A673 (cell line): ENCODE measurements around the gene AGBL3. TPM values are rescaled to one million over a fixed set of nuclear protein-coding genes. Genes with fewer than 3 reads are reported as not detected.

Source experiments
- BruUV-seq: library from RNA; stranded (reverse); fragments of 400-500 nt; replicated peaks from 2 replicates; lab custom pipeline; 2021; lab: Mats Ljungman, UMichigan
- CTCF ChIA-PET: fragments of 300-600 bp; sonication (Branson Sonifier 250); formaldehyde crosslinking; loops from one replicate; lab custom pipeline; 2022; ENCODE audit warnings: antibody characterized with exemption; lab: Charles Lee
- POLR2A ChIA-PET: fragments of 300-600 bp; sonication (Branson Sonifier 250); formaldehyde crosslinking; loops from one replicate; lab custom pipeline; 2022; ENCODE audit warnings: antibody characterized with exemption; ENCODE audit not compliant: low non-redundant PET; lab: Charles Lee
- DNase-seq: peaks from one replicate; pipeline ENCODE4 v3.0.0-alpha.2; 2015; ENCODE audit warnings: low spot score
- H3K27ac ChIP-seq: fragments of 200-600 bp; sonication (generic); 2 replicates; pipeline ENCODE4 v1.5.1; 2016; ENCODE audit warnings: mixed run types, low read depth, mild to moderate bottlenecking, mixed read lengths, antibody characterized with exemption, low read length; ENCODE audit not compliant: poor library complexity, severe bottlenecking
- H3K27me3 ChIP-seq: fragments of 200-600 bp; sonication (generic); replicated peaks from 2 replicates; pipeline ENCODE4 v1.6.1; 2017; ENCODE audit warnings: mixed run types, low read depth, mild to moderate bottlenecking, mixed read lengths, antibody characterized with exemption, low read length; ENCODE audit not compliant: insufficient read depth, poor library complexity
- H3K36me3 ChIP-seq: fragments of 200-600 bp; sonication (generic); 2 replicates; pipeline ENCODE4 v1.6.1; 2016; ENCODE audit warnings: mixed run types, mild to moderate bottlenecking, mixed read lengths, antibody characterized with exemption, low read length; ENCODE audit not compliant: insufficient read depth, poor library complexity, severe bottlenecking
- H3K4me1 ChIP-seq: fragments of 200-600 bp; sonication (generic); 2 replicates; pipeline ENCODE4 v1.6.1; 2017; ENCODE audit warnings: mixed run types, mild to moderate bottlenecking, mixed read lengths, antibody characterized with exemption, low read length; ENCODE audit not compliant: insufficient read depth, poor library complexity, severe bottlenecking
- H3K4me3 ChIP-seq: fragments of 200-600 bp; sonication (generic); 2 replicates; pipeline ENCODE4 v1.5.1; 2016; ENCODE audit warnings: low read depth, mixed run types, mild to moderate bottlenecking, mixed read lengths, low read length; ENCODE audit not compliant: poor library complexity, severe bottlenecking
- H3K9me3 ChIP-seq: fragments of 200-600 bp; sonication (generic); 2 replicates; pipeline ENCODE4 v1.6.1; 2016; ENCODE audit warnings: mixed run types, low read depth, mild to moderate bottlenecking, mixed read lengths, antibody characterized with exemption, low read length; ENCODE audit not compliant: poor library complexity, severe bottlenecking
- EZH2 ChIP-seq: fragments of 200-600 bp; sonication (generic); IDR thresholded peaks from 2 replicates; pipeline ENCODE4 v1.6.1; 2017; ENCODE audit warnings: borderline replicate concordance, low read depth, mild to moderate bottlenecking, mixed read lengths, antibody characterized with exemption, low read length; ENCODE audit not compliant: poor library complexity, severe bottlenecking
- intact Hi-C: fragments of 100-400 bp; cut with micrococcal nuclease; formaldehyde crosslinking; loops from one replicate; pipeline ENCODE4 v1.10.0; 2022; ENCODE audit not compliant: unreplicated experiment
- total RNA-seq: library from RNA; stranded (reverse); gene quantifications from 2 replicates; pipeline ENCODE4 v1.2.3, GENCODE V29; 2021
- TF ChIP-seq, protein P1 (sequence below): fragments of 300-800, 200-600 bp; sonication (generic); conservative IDR thresholded peaks from 2 replicates; pipeline ENCODE4 v1.5.1; 2017; ENCODE audit warnings: low read depth, mild to moderate bottlenecking, antibody characterized with exemption, low read length, moderate library complexity, mixed read lengths

AGBL3 gene
- total RNA-seq, 1 experiment from 2014 or later, result 2.9 TPM

DNA sequence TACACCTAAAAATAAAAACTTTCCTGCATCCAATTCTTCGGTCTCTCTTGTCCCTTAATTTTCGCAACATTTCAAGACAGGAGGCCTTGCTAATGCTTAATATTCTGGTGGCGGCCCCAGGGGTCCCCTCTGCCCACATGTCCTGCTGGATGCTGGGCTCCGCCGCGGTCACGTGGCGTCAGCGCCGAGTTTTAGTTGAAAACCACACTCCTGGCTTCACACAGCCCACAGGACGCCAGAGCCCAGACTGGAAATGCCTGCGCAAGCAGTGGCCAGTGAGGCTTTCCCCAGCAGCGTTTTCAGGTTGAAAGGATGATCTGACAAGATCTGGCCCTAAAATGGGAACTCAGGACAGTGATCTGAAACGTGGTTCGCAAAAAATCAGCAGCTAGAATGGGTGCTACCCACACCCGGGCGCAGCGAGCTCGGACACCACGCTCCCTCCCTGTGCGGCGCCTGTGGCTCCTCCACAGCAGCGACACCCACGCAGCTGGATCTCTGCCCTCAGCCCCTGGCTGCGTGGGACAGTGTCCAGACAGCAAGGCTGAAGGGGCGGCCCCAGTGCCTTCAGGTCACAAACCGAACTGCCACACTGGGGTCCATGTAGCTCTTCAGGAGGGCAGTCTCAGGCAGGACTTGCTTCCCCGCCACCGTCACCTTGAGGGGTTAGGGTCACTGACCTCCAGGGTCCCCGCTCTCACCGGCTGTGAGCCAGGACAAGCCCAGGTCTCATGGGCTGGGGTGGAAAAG, 195.8 kb downstream of the AGBL3 start:
- TF ChIP-seq EZH2, result no peak
- TF ChIP-seq, protein P1, sequence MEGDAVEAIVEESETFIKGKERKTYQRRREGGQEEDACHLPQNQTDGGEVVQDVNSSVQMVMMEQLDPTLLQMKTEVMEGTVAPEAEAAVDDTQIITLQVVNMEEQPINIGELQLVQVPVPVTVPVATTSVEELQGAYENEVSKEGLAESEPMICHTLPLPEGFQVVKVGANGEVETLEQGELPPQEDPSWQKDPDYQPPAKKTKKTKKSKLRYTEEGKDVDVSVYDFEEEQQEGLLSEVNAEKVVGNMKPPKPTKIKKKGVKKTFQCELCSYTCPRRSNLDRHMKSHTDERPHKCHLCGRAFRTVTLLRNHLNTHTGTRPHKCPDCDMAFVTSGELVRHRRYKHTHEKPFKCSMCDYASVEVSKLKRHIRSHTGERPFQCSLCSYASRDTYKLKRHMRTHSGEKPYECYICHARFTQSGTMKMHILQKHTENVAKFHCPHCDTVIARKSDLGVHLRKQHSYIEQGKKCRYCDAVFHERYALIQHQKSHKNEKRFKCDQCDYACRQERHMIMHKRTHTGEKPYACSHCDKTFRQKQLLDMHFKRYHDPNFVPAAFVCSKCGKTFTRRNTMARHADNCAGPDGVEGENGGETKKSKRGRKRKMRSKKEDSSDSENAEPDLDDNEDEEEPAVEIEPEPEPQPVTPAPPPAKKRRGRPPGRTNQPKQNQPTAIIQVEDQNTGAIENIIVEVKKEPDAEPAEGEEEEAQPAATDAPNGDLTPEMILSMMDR, result no peak
- Histone ChIP-seq H3K36me3 (no peaks in the 10 kb centered on the region), H3K27me3 (no peaks in the 10 kb centered on the region), H3K4me3 (no peak overlapping the region), H3K4me1 (no peaks in the 10 kb centered on the region), H3K9me3 (peaks cover 17% of the 10 kb centered on the region), H3K27ac (no peak overlapping the region)
- no TSS peak for BruUV-seq
- intact Hi-C loops, result no loop called here
- no peak for DNase-seq
- CTCF ChIA-PET, result no interaction called here
- POLR2A ChIA-PET, result no interaction called here

DNA sequence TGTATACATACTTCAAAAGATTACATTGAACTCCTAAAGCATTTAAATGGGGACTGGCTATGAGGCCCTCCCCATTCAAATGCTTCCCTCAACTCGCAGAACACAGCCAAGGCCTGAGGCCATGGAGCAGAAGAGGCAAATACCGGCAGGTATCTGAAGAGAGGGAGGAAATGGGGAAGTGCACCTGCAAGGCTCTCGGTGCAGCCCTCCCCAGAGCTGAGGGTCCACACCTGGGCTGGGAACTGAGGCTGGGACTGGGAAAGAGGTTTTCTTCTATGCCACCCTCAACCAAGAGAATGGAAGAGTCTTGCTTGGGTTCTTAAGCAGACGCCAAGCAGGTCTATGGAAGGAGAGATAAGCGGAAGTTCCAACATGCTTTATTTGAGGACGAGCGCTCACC, 197.2 kb downstream of the AGBL3 start:
- intact Hi-C loops, result no loop called here
- H3K27ac ChIP-seq, result no peak overlapping the region
- peaks cover 17% of the 10 kb centered on the region for H3K9me3 ChIP-seq
- CTCF ChIA-PET, result no interaction called here
- no peaks in the 10 kb centered on the region for H3K4me1 ChIP-seq
- TF ChIP-seq, protein P1, result no peak
- no peak for TF ChIP-seq EZH2
- H3K4me3 ChIP-seq, result no peak overlapping the region
- no TSS peak for BruUV-seq
- no peak for DNase-seq
- POLR2A ChIA-PET, result no interaction called here
- no peaks in the 10 kb centered on the region for H3K27me3 ChIP-seq
- H3K36me3 ChIP-seq, result no peaks in the 10 kb centered on the region

DNA sequence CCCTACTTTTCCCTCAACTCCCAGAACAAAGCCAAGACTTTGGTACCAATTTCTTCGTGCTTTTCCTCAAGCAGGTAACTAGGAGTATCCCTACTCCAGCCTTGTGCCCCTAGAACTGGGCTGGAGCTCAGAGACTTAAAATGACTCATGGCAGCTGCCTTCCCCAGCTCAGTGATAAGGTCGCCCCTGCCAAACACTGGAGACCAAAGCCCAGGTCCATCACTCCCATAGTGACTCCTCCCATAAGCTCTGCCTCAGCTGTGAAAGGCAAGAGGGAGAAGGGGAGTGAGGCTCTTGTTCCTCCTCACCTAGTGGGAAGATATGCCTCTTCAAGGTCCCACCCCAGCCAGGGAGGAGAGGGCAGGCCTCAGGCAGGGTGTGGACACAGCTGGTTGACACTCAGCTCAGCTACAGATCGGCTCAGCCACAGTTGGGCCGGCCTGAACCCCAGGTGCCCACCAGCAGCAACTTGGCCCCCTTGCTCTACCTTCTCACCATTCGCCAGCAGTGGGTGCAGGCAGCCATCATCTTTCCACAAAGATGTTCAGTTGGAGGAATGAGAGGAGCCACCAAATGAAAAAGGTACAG, 198.0 kb downstream of the AGBL3 start:
- no peak overlapping the region for H3K27ac ChIP-seq
- no peaks in the 10 kb centered on the region for H3K27me3 ChIP-seq
- no peak overlapping the region for H3K4me3 ChIP-seq
- BruUV-seq, result no TSS peak
- no peaks in the 10 kb centered on the region for H3K4me1 ChIP-seq
- ChIA-PET POLR2A (no interaction called here), CTCF (no interaction called here)
- DNase-seq, result no peak
- intact Hi-C loops, result no loop called here
- TF ChIP-seq, protein P1, result no peak
- no peak for TF ChIP-seq EZH2
- no peaks in the 10 kb centered on the region for H3K36me3 ChIP-seq
- peaks cover 17% of the 10 kb centered on the region for H3K9me3 ChIP-seq

Other genes with a start within 250 kb of the AGBL3 start
- gene CALD1, start 206.9 kb upstream of the AGBL3 start, total RNA-seq, result 47.9 and 48.0 TPM in 2 replicates
- gene TMEM140, start 161.6 kb downstream of the AGBL3 start, total RNA-seq, result not detected in 2 replicates
- 39.6 and 46.8 TPM in 2 replicates for gene CYREN, start 184.2 kb downstream of the AGBL3 start, total RNA-seq
- gene WDR91, start 225.0 kb downstream of the AGBL3 start, total RNA-seq, result 7.0 and 9.8 TPM in 2 replicates
- gene STRA8, start 247.3 kb downstream of the AGBL3 start, total RNA-seq, result not detected in 2 replicates